Body of pancreas (tissue), 4 donors: ENCODE results near the gene EDC4.

Source experiments
- POLR2A ChIP-seq, 3 donors: fragments of 450-650 bp; IDR thresholded peaks; one replicate each; pipeline ENCODE4 v1.6.1; 2016; ENCODE audit warnings: antibody characterized with exemption in 3 of 3, mild to moderate bottlenecking in 2 of 3
- TF ChIP-seq, protein P1 (sequence below), 7 experiments: fragments of 450-650 bp in 4 of 7; fragments of 200-600 bp in 3 of 7; sonication (generic) in 3 of 7; IDR thresholded peaks; one replicate each; pipeline ENCODE4 v1.5.1; 2016 to 2019; ENCODE audit warnings: antibody characterized with exemption in 7 of 7

DNA sequence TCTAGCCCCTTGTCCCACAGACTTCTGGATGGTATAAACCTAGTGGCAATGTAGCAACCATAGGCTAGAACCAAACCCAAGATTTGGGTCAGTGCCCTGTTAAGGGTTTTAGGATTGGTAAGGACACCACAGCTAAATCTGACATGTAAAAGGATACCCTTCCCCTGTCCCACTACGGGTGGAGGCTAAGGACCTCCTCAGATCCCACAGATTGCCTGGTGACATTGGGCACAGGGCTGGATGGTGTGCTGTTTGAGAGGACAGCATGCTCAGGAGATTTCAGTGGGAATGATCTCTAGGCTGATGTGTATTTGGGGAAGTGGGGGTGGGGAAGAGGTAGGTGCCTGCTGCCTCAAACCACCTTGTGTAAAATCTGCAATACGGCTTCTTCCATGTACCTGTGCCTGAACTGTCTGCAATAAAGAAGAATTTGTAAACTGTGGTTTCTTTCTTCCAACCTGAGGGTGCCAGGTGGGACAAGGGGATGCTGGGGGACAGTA, 671 bp upstream of the EDC4 start:
- TF ChIP-seq, protein P1, sequence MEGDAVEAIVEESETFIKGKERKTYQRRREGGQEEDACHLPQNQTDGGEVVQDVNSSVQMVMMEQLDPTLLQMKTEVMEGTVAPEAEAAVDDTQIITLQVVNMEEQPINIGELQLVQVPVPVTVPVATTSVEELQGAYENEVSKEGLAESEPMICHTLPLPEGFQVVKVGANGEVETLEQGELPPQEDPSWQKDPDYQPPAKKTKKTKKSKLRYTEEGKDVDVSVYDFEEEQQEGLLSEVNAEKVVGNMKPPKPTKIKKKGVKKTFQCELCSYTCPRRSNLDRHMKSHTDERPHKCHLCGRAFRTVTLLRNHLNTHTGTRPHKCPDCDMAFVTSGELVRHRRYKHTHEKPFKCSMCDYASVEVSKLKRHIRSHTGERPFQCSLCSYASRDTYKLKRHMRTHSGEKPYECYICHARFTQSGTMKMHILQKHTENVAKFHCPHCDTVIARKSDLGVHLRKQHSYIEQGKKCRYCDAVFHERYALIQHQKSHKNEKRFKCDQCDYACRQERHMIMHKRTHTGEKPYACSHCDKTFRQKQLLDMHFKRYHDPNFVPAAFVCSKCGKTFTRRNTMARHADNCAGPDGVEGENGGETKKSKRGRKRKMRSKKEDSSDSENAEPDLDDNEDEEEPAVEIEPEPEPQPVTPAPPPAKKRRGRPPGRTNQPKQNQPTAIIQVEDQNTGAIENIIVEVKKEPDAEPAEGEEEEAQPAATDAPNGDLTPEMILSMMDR (IDR thresholded peaks at IDR 0.05) = no peak
- no peak for TF ChIP-seq POLR2A (IDR thresholded peaks at IDR 0.05)
